Measurements from ENCODE around the gene DNAJB8. TPM values are rescaled to one million over a fixed set of nuclear protein-coding genes. Genes with fewer than 3 reads are reported as not detected.

The DNAJB8 gene
- total and polyA plus RNA-seq, 2 experiments from 2014 or later = not detected

DNA sequence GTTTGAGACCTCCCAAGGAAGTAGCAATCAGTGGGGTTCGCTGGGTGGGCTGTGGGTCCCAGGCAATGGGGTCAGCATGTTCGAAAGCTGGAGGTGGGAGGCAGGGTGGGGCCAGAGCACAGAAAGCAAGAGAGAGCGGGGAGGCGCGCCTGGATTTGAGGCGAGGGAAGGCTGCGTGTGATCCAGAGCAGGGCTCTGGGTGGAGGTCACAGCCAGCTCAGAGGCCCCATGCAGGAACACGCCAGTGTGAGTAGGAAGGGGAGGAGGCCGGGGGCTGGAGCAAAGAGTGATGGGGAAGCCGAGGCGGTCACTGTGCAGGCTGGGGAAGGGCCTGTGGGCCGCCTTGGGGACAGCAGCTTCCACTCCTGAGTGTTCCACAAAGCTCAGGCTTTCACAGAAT is 8.8 kb downstream of the DNAJB8 start:
- TF ChIP-seq EZH2phosphoT487 (IDR thresholded peaks at IDR 0.05; ENCODE audit: low read depth, severe bottlenecking, unreplicated experiment) = no peak
- TF ChIP-seq EZH2 (IDR thresholded peaks at IDR 0.05; ENCODE audit: borderline replicate concordance) = no peak
- TF ChIP-seq, protein P1, sequence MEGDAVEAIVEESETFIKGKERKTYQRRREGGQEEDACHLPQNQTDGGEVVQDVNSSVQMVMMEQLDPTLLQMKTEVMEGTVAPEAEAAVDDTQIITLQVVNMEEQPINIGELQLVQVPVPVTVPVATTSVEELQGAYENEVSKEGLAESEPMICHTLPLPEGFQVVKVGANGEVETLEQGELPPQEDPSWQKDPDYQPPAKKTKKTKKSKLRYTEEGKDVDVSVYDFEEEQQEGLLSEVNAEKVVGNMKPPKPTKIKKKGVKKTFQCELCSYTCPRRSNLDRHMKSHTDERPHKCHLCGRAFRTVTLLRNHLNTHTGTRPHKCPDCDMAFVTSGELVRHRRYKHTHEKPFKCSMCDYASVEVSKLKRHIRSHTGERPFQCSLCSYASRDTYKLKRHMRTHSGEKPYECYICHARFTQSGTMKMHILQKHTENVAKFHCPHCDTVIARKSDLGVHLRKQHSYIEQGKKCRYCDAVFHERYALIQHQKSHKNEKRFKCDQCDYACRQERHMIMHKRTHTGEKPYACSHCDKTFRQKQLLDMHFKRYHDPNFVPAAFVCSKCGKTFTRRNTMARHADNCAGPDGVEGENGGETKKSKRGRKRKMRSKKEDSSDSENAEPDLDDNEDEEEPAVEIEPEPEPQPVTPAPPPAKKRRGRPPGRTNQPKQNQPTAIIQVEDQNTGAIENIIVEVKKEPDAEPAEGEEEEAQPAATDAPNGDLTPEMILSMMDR (IDR thresholded peaks at IDR 0.05; ENCODE audit: poor library complexity) = no peak
- H3K27me3 ChIP-seq = peaks cover 4% of the 10 kb centered on the region
- H2AFZ ChIP-seq = no peak overlapping the region
- no peaks in the 10 kb centered on the region for H3K36me3 ChIP-seq (replicated peaks; ENCODE audit: insufficient read depth, low read depth)
- H3K27ac ChIP-seq = no peak overlapping the region
- H3K9me3 ChIP-seq (ENCODE audit: low read depth) = no peaks in the 10 kb centered on the region
- no peaks in the 10 kb centered on the region for H4K20me1 ChIP-seq (ENCODE audit: insufficient read depth, poor library complexity, severe bottlenecking)
- no peaks in the 10 kb centered on the region for H3K9me2 ChIP-seq (replicated peaks; ENCODE audit: insufficient read depth)
- no peaks in the 10 kb centered on the region for H3K4me1 ChIP-seq (ENCODE audit: insufficient read depth)
- no peaks in the 10 kb centered on the region for H3K79me2 ChIP-seq
- no peak overlapping the region for H3K4me3 ChIP-seq
- DNase-seq (ENCODE audit: low spot score) = no peak
- WGBS (ENCODE audit: low lambda C conversion rate, missing lambda C conversion rate) = 80% methylated on average over 11 of the region's 12 CpGs
- H3K4me2 ChIP-seq = no peak overlapping the region

DNA sequence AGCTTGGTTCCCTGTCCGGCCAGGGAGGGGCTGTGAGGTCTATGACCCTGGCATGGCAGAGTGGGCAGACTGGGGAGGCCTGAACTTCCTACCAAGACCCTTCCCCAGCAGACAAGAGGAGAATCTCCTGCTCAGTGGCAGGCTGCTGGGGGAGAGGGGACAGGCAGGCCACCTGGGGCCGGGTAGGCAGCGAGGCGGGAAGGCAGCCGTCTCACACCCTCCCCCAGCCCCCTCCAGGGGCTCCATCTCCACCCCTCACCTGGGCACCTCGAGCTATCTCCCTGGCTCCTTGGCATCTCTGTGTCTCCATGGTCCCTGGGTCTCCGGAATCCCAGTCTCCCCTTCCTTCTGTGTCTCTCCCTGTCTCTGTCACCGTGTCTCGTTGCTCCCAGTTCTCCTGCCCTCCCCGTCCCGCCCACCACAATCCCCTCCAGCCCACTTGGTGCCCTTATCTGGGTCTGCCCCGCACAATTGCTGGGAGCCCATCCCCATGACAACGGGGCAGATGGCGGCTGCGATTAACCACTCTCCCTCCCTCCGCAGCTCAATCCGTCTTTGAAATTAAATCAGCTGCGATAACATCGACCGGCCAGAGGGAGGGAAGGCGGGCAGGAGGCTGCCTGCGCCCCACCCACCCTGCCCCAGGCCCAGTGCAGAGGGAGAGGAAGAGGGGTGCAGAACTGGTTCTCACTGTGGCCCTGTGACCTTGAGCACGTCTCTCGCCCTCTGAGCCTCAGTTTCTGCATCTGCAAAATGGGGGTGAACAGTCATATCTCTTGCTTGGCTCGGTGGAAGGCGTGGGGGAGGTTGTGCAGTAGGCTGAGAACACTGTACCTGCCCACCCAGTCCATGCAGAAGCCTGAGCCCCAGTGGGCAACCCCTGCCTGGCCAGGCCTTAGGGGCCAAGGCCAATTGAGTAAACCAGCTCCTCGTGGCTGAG is 9.6 kb downstream of the DNAJB8 start:
- DNase-seq (ENCODE audit: low spot score) = no peak
- Histone ChIP-seq H4K20me1 (ENCODE audit: insufficient read depth, poor library complexity, severe bottlenecking) (no peaks in the 10 kb centered on the region), H3K4me2 (no peak overlapping the region), H3K9me3 (ENCODE audit: low read depth) (no peaks in the 10 kb centered on the region), H3K27ac (no peak overlapping the region), H3K27me3 (peaks cover 4% of the 10 kb centered on the region), H3K36me3 (replicated peaks; ENCODE audit: insufficient read depth, low read depth) (no peaks in the 10 kb centered on the region), H3K4me1 (ENCODE audit: insufficient read depth) (no peaks in the 10 kb centered on the region), H3K79me2 (no peaks in the 10 kb centered on the region), H3K4me3 (no peak overlapping the region), H3K9me2 (replicated peaks; ENCODE audit: insufficient read depth) (no peaks in the 10 kb centered on the region), H2AFZ (no peak overlapping the region)
- 60% methylated on average over 21 of the region's 27 CpGs for WGBS (ENCODE audit: low lambda C conversion rate, missing lambda C conversion rate)
- no peak for TF ChIP-seq EZH2phosphoT487 (IDR thresholded peaks at IDR 0.05; ENCODE audit: low read depth, severe bottlenecking, unreplicated experiment)
- TF ChIP-seq EZH2 (IDR thresholded peaks at IDR 0.05; ENCODE audit: borderline replicate concordance) = no peak
- TF ChIP-seq, protein P1 (IDR thresholded peaks at IDR 0.05; ENCODE audit: poor library complexity) = no peak

DNA sequence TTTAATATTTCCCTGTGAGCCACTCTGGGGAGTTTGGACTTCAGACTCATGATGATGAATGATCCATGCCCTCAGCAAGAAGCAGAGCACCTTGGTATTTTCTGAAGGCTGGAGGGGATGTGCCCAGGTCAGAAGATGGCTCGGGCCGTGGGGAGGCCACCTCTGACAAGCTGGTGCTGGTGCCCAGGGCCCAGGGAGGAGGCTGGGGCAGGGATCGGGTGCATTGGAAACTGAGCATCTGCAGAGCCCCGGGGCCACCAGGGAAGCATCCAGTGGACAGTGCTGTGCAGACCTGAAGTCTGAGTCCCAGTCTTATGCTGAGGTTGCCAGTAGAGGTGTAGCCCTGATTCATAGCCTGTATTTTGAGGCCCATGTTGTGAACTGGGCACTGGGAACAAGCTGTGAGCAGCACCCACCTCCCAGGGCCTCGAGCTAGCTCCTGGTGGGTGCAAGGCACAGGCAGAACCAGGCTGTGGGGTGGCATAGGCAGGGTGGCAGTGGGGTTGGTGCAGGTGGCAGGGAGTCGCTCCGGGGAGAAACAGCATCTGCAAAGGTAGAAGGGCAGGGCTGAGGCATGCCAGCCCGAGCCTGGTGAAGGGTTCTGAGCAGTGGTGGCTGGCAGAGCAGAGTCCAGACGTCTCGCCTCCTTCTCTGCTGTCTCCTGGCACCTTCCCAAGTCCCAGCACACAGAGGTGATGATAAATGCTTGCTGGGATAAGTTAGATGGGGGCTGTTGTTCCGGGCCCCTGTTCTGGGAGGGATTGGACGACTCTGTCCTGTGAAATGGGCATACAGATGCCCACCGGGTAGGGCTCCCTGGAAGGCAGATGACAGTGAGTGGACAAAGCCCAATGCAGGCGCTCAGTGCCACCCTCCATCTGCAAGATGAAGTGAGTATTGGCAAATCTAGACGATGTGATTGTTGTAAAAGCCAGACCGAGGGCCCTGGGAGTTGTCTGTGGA is 10.6 kb downstream of the DNAJB8 start:
- Histone ChIP-seq H3K4me2 (no peak overlapping the region), H3K27ac (no peak overlapping the region), H3K9me2 (replicated peaks; ENCODE audit: insufficient read depth) (no peaks in the 10 kb centered on the region), H3K27me3 (peaks cover 4% of the 10 kb centered on the region), H2AFZ (no peak overlapping the region), H3K79me2 (no peaks in the 10 kb centered on the region), H3K4me1 (ENCODE audit: insufficient read depth) (no peaks in the 10 kb centered on the region), H3K4me3 (no peak overlapping the region), H4K20me1 (ENCODE audit: insufficient read depth, poor library complexity, severe bottlenecking) (no peaks in the 10 kb centered on the region), H3K36me3 (replicated peaks; ENCODE audit: insufficient read depth, low read depth) (no peaks in the 10 kb centered on the region), H3K9me3 (ENCODE audit: low read depth) (no peaks in the 10 kb centered on the region)
- no peak for DNase-seq (ENCODE audit: low spot score)
- WGBS (ENCODE audit: low lambda C conversion rate, missing lambda C conversion rate) = 80% methylated on average over 16 of the region's 16 CpGs
- TF ChIP-seq, protein P1 (IDR thresholded peaks at IDR 0.05; ENCODE audit: poor library complexity) = no peak
- TF ChIP-seq EZH2 (IDR thresholded peaks at IDR 0.05; ENCODE audit: borderline replicate concordance) (no peak), EZH2phosphoT487 (IDR thresholded peaks at IDR 0.05; ENCODE audit: low read depth, severe bottlenecking, unreplicated experiment) (no peak)

All from hepatocyte (in vitro differentiated cells).